Measurements from ENCODE around the gene MAP4K5.

DNA sequence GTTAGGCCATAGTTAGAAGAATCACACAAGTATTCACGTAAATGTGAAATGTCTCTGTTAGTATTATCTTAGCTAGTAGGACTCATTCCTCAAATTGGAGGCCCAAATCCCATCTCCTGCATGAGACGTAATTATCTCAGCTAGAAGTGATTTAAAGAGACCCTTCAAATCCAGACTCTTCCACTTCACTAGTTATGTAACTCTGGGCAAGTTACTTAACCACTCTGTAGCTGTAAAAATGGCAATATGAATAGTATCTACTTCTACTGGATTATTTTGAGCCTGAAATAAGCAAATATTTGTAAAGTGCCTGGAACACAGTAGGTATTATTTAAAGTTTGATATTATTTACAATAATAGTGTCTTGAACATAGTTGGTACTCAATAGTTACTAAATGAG lies 107.3 kb downstream of the MAP4K5 start:
- TF ChIP-seq, protein P1, sequence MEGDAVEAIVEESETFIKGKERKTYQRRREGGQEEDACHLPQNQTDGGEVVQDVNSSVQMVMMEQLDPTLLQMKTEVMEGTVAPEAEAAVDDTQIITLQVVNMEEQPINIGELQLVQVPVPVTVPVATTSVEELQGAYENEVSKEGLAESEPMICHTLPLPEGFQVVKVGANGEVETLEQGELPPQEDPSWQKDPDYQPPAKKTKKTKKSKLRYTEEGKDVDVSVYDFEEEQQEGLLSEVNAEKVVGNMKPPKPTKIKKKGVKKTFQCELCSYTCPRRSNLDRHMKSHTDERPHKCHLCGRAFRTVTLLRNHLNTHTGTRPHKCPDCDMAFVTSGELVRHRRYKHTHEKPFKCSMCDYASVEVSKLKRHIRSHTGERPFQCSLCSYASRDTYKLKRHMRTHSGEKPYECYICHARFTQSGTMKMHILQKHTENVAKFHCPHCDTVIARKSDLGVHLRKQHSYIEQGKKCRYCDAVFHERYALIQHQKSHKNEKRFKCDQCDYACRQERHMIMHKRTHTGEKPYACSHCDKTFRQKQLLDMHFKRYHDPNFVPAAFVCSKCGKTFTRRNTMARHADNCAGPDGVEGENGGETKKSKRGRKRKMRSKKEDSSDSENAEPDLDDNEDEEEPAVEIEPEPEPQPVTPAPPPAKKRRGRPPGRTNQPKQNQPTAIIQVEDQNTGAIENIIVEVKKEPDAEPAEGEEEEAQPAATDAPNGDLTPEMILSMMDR (conservative IDR thresholded peaks at IDR 0.05; ENCODE audit: low read depth, low read length), result no peak
- TF ChIP-seq SMC3 (IDR thresholded peaks at IDR 0.05; ENCODE audit: low read depth, low read length) (no peak), POLR2A (IDR thresholded peaks at IDR 0.05; ENCODE audit: low read depth, low read length) (no peak), FOS (IDR thresholded peaks at IDR 0.05; ENCODE audit: low read depth, low read length) (no peak), MAFK (IDR thresholded peaks at IDR 0.05; ENCODE audit: low read depth, low read length) (no peak), ELK1 (IDR thresholded peaks at IDR 0.05; ENCODE audit: borderline replicate concordance, low read depth, low read length) (no peak), CEBPB (IDR thresholded peaks at IDR 0.05; ENCODE audit: low read depth, low read length) (no peak), CHD1 (IDR thresholded peaks at IDR 0.05; ENCODE audit: low read depth, low read length) (no peak)

All from IMR-90 (cell line).